Sigmoid colon (tissue), 7 donors: ENCODE data around the gene KSR1. TPM values are rescaled to one million over a fixed set of nuclear protein-coding genes. Genes with fewer than 3 reads are reported as not detected.
"Not testable (repeated sequence)": the region's sequence is repeated elsewhere in the genome, so short reads cannot be mapped to it uniquely, and the experiment has no call there.

Experiments
- DNase-seq: peaks from one replicate; pipeline ENCODE4 v3.0.0-alpha.2; 2019
- H3K27ac ChIP-seq, 4 donors: fragments of 200-600 bp; sonication (generic); one replicate each; pipeline ENCODE4 v1.5.1; 2016 to 2019; ENCODE audit warnings: mild to moderate bottlenecking in 1 of 4
- H3K27me3 ChIP-seq, 3 donors: fragments of 200-600 bp; sonication (generic); one replicate each; pipeline ENCODE4 v1.5.1; 2019; ENCODE audit warnings: mild to moderate bottlenecking in 1 of 3
- H3K36me3 ChIP-seq, 4 donors: fragments of 200-600 bp; sonication (generic); one replicate each; pipeline ENCODE4 v1.5.1; 2016 to 2019
- H3K4me1 ChIP-seq, 4 donors: fragments of 200-600 bp; sonication (generic); one replicate each; pipeline ENCODE4 v1.5.1; 2017 to 2019
- H3K4me3 ChIP-seq, 4 donors: fragments of 200-600 bp; sonication (generic); one replicate each; pipeline ENCODE4 v1.5.1; 2017 to 2019; ENCODE audit warnings: mild to moderate bottlenecking in 2 of 4, moderate library complexity in 1 of 4
- H3K9me3 ChIP-seq, 4 donors: fragments of 200-600 bp in 3 of 4; sonication (generic) in 3 of 4; one replicate each; pipeline versions ENCODE4 v1.5.1 to v1.6.1; 2013 to 2019
- EP300 ChIP-seq, 4 donors: sonication (generic); formaldehyde crosslinking; IDR thresholded peaks; one replicate each; pipeline ENCODE4 v1.6.1; 2017; ENCODE audit warnings: antibody characterized with exemption in 4 of 4
- POLR2A ChIP-seq, 2 donors: fragments of 450-650 bp; IDR thresholded peaks; one replicate each; pipeline ENCODE4 v1.6.1; 2016; ENCODE audit warnings: antibody characterized with exemption in 2 of 2, mild to moderate bottlenecking in 2 of 2, moderate library complexity in 2 of 2
- POLR2AphosphoS5 ChIP-seq, 4 donors: sonication (generic); formaldehyde crosslinking; IDR thresholded peaks; one replicate each; pipeline ENCODE4 v1.6.1; 2017; ENCODE audit warnings: antibody characterized with exemption in 4 of 4
- WGBS, 2 donors: extraction: QIAGEN DNeasy Blood & Tissue Kit; methylation state at CpG; one replicate each; pipeline ENCODE4 v1.1.7; 2013; 5-methylcytosine and 5-hydroxymethylcytosine counted together
- intact Hi-C: fragments of 100-400 bp; cut with DNase I; formaldehyde crosslinking; loops from one replicate; pipeline ENCODE4 v1.15.1; 2023
- polyA plus RNA-seq, 3 donors: library from polyadenylated mRNA; stranded (reverse); fragments of 200-250 nt; gene quantifications; one replicate each; pipeline ENCODE4 v1.2.3, GENCODE V29; 2013
- total RNA-seq, 4 donors: library from RNA; depleted of rRNA; stranded (reverse); fragments of >200 nt; gene quantifications; one replicate each; pipeline ENCODE4 v1.1.0, GENCODE V29; 2016
- TF ChIP-seq, protein P1 (sequence below), 4 experiments: fragments of 450-650 bp in 3 of 4; fragments of 200-600 bp in 1 of 4; IDR thresholded peaks; one replicate each; pipeline ENCODE4 v1.5.1; 2016 to 2019; ENCODE audit warnings: antibody characterized with exemption in 4 of 4, mild to moderate bottlenecking in 3 of 4, moderate library complexity in 2 of 4
- donor health status: healthy with polysubstance abuse.
- donor health status: Bipolar disorder and iron deficiency.
- donor health status: healthy.

Gene KSR1
- total and polyA plus RNA-seq, 7 donors, result 4.2 to 25.8 (median 18.2) TPM

DNA sequence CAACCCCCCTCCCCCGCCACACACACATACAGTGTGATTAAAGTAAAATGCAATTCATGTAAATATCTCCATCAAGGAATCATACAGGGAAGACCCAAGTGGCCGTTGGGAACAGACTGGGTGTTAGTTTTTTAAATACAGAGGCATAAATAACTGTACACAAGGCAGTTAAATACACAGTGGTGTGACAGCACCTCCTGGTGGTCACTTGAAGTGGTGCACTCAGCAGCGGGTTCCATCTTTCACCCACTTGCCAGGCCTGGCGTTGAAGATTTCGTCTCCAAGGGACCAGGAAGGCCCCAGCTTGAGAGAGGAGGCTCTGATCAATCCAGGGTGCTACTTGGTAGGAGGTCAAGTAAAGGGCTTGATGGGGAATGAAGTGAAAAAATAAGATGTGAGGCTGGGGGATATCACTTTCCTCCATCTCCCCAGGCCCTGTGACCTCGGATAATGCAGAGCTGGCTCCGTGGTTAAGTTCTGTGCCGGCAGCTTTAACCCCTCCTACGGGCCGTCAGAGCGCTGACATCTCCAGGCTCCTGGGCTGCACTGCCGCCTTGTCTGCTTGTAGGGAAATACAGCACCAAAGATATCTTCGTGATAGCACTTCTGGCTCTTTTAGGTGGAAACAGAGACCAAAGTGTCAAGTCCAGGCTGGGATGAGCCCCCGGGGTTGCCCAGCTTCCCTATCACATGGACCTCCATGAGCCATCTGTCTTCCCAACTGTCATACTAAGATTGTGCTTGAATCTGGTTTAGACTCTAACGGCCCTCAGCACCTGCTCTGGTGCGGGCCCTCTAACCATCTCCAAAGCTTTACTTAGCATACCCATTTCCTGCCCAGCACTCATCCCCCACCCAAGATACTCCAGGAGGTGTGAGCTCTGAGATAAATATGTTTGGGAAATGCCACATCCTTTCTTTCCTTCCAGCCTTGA, 195.4 kb downstream of the KSR1 start:
- intact Hi-C loops, result loop anchor here (1.0 to 5.0 kb wide), 4 partner anchors 48 to 414 kb away; no protein-coding TSS in a partner anchor
- Histone ChIP-seq H3K27ac (no peak overlapping the region), H3K4me1 (peaks cover 0 to 6% (median 0%) of the 10 kb centered on the region in 4 donors), H3K36me3 (no peaks in the 10 kb centered on the region), H3K27me3 (no peaks in the 10 kb centered on the region), H3K4me3 (no peak overlapping the region), H3K9me3 (no peaks in the 10 kb centered on the region)
- TF ChIP-seq EP300 (IDR thresholded peaks at IDR 0.05), result no peak
- no peak for TF ChIP-seq POLR2A (IDR thresholded peaks at IDR 0.05)
- TF ChIP-seq, protein P1, sequence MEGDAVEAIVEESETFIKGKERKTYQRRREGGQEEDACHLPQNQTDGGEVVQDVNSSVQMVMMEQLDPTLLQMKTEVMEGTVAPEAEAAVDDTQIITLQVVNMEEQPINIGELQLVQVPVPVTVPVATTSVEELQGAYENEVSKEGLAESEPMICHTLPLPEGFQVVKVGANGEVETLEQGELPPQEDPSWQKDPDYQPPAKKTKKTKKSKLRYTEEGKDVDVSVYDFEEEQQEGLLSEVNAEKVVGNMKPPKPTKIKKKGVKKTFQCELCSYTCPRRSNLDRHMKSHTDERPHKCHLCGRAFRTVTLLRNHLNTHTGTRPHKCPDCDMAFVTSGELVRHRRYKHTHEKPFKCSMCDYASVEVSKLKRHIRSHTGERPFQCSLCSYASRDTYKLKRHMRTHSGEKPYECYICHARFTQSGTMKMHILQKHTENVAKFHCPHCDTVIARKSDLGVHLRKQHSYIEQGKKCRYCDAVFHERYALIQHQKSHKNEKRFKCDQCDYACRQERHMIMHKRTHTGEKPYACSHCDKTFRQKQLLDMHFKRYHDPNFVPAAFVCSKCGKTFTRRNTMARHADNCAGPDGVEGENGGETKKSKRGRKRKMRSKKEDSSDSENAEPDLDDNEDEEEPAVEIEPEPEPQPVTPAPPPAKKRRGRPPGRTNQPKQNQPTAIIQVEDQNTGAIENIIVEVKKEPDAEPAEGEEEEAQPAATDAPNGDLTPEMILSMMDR (IDR thresholded peaks at IDR 0.05), result peak; percentile 60 to 86 (median 76)
- no peak for TF ChIP-seq POLR2AphosphoS5 (IDR thresholded peaks at IDR 0.05)
- peak; percentile 78 for DNase-seq
- 51 to 56% methylated on average over 16 of the region's 16 CpGs for WGBS, 2 donors

DNA sequence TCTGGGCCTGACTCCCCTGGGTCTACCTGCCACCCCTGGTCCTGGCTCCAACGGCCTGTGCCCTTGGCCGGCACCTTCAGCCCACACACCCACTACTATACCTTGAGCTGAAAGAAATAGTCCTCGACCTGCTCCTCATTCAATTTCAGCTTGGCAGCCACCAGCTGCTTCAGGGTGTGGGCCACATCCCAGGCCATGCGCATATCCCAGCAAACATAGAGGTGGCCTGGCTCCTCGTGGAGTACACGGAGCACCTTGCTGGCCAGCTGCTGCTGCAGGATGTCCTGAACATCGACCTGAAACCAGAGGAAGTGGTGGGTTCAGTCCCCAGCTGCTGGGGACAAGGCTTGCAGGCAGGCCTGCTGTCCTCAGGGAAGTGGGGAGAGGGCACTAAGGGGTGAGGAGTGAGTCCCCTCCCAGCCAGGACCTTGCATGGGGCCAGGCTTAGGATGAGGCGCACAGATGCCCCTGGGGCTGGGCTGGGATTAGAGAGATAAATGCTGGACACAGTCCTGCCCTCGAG, 197.3 kb downstream of the KSR1 start:
- H3K4me1 ChIP-seq, H3K27me3 ChIP-seq, H3K4me3 ChIP-seq, H3K9me3 ChIP-seq, H3K27ac ChIP-seq, H3K36me3 ChIP-seq: not testable (repeated sequence)
- 66 to 71% methylated on average over 9 of the region's 9 CpGs for WGBS, 2 donors
- DNase-seq, result peak; percentile 53
- intact Hi-C loops, result loop anchor here (5.0 kb wide), 3 partner anchors 229 to 416 kb away; no protein-coding TSS in a partner anchor

DNA sequence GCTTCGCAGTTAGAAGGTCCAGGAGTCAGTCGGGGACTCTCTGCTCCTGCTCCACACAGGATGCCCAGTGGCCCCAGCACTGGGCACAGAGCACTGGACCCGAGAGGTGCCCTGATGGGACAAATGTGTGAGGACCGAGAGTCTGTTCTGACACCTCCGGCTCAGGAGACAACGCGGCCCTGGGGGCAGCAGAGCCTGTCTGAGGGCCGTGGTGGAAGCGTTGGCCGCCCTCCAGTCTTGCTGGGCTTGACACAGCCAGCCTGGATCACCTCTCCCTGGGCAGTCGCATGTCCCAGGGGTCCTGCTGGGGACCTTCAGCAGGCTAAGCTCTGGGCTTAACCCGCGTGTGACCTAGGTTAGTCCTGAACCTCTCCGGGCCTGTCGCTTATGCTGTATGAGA, 197.9 kb downstream of the KSR1 start:
- WGBS, 2 donors, result 92 to 93% methylated on average over 15 of the region's 15 CpGs
- Histone ChIP-seq H3K4me3 (no peak overlapping the region), H3K27ac (no peak overlapping the region), H3K4me1 (peaks cover 0 to 2% (median 0%) of the 10 kb centered on the region in 4 donors), H3K27me3 (no peaks in the 10 kb centered on the region), H3K9me3 (no peaks in the 10 kb centered on the region), H3K36me3 (no peaks in the 10 kb centered on the region)
- TF ChIP-seq, protein P1 (IDR thresholded peaks at IDR 0.05), result no peak
- TF ChIP-seq EP300 (IDR thresholded peaks at IDR 0.05) (no peak), POLR2A (IDR thresholded peaks at IDR 0.05) (no peak), POLR2AphosphoS5 (IDR thresholded peaks at IDR 0.05) (no peak)
- intact Hi-C loops, result loop anchor here (2.0 to 5.0 kb wide), 4 partner anchors 103 to 417 kb away; no protein-coding TSS in a partner anchor
- peak; percentile 44 for DNase-seq

DNA sequence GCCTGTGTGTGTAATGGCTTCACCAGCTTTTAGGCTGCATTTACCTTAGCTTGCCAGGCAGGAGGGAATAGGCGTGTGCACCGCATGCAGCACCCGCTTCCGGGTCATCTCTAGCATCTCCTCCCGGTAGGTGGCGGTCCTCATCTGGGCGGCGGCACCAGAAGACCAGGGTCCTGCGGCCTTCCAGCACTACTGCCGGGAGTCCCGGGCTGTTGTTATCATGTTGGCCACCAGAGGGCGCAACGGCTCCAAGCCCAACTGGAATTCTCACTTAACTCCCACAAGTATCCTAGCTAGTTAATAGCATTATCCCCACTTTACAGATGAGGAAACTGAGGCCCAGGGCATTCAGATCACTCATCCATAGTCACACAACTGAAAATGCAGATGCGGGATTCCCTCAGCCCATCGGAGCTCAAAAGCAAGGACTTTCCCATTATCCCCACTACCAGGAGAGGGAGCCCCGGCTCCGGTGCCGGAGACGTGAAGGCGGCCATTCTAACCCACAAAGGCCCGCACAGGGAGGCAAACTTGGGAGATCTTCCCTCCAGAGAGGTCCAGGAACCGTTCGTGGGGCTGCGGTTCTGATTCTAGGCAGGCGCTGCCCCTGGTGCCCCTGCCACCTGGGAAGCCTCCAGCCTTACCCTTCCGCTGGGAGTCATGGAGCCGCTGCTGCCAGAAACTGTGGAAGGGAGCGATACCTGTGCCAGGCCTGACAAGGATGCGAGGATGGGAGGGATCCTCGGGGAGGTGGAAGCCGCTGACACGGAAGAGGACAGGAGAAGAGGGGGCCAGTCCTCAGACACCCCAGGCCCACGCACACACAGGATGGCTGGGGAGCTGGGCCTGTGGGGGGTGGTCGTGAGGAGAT, 198.6 kb downstream of the KSR1 start:
- Histone ChIP-seq H3K36me3 (no peaks in the 10 kb centered on the region), H3K27me3 (no peaks in the 10 kb centered on the region), H3K4me3 (no peak overlapping the region), H3K4me1 (no peaks in the 10 kb centered on the region), H3K27ac (no peak overlapping the region), H3K9me3 (no peaks in the 10 kb centered on the region)
- no peak for TF ChIP-seq EP300 (IDR thresholded peaks at IDR 0.05)
- TF ChIP-seq, protein P1 (IDR thresholded peaks at IDR 0.05), result peak; percentile 36 to 86 (median 76)
- 35 to 47% methylated on average over 34 of the region's 34 CpGs for whole genome bisulfite sequencing, 2 donors
- intact Hi-C loops, result loop anchor here (2.0 to 5.0 kb wide), 4 partner anchors 102 to 418 kb away; no protein-coding TSS in a partner anchor
- DNase-seq, result peak; percentile 79

DNA sequence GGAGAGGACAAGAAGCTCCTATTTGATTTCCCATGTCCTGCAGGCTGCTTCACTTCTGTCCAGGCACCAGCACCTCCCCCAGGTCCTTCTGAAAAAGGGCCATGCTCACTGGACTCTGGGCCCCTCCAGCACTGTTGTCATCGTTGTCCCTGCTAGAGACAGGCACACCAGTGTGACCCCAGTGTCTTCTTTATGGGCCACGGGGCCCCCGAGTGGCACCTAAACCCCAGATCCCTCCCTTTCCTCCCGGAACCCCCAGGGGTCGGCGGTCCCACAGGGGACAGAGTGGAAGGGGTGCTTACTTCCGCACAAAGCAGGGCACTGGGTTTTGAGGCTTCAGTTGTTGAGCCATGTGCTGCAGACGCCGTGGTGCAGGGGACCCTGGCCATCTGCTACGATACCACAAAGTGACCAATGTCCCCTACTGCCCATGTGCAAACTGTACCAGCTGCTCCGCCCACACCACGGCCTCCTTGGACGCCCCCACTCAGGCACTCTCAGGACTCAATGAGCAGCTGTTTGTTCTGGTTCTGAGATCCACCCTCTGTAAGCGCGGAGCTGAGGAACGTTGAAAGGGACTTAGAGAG, 199.4 kb downstream of the KSR1 start:
- not testable (repeated sequence) for H3K4me1 ChIP-seq, H3K4me3 ChIP-seq, H3K9me3 ChIP-seq, H3K27ac ChIP-seq, DNase-seq, H3K36me3 ChIP-seq, H3K27me3 ChIP-seq
- 88 to 89% methylated on average over 16 of the region's 16 CpGs for WGBS, 2 donors
- intact Hi-C loops, result loop anchor here (2.0 kb wide), 1 partner anchor 101 kb away; no protein-coding TSS in a partner anchor

DNA sequence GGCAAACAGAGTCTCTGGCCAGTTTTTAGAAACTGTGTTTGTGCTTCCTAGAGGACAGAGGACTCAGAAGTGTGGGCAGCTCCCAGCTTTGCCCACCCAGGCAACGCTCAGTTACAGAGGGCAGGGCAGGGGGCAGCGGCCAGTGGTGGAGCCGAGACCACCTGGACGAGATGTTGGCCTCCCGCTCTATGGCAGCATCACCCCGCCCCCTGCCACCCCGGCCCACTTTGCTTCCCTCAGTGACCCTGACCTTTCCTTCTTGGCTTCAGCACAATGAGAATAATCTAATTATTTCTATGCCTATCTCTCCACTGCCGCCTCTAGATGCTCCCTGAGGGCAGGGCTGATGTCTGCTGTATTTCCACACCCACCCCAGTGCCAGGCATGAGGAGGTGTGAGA, 200.4 kb downstream of the KSR1 start:
- H3K4me1 ChIP-seq, H3K36me3 ChIP-seq, DNase-seq, H3K27me3 ChIP-seq, H3K4me3 ChIP-seq, H3K9me3 ChIP-seq, intact Hi-C loops, H3K27ac ChIP-seq: not testable (repeated sequence)
- WGBS, 2 donors, result 89 to 90% methylated on average over 8 of the region's 8 CpGs
